H1 (cell line): ENCODE results near the gene POLR3H. TPM values are rescaled to one million over a fixed set of nuclear protein-coding genes. Genes with fewer than 3 reads are reported as not detected.

Experiments
- CTCF ChIA-PET: fragments of 300-600 bp; sonication (Branson Sonifier 250); formaldehyde crosslinking; loops from one replicate; lab custom pipeline; 2021; ENCODE audit not compliant: partially characterized antibody; lab: Charles Lee
- POLR2A ChIA-PET: fragments of 300-600 bp; sonication (Branson Sonifier 250); formaldehyde crosslinking; loops from one replicate; lab custom pipeline; 2021; ENCODE audit warnings: inconsistent platforms; ENCODE audit not compliant: partially characterized antibody; lab: Charles Lee
- DNase-seq, 2 experiments: peaks; one replicate each; pipeline versions ENCODE4 v3.0.0 to v3.0.0-alpha.2; 2010 to 2022; ENCODE audit warnings: low spot score in 2 of 2, low read depth in 1 of 2, mixed read lengths in 1 of 2
- FAIRE-seq: peaks from 2 replicates; lab custom pipeline; 2011; peaks lifted over from hg19 to GRCh38; lab: Jason Lieb, UNC
- H2AFZ ChIP-seq: 2 replicates; pipeline ENCODE4 v1.8.1; 2012; ENCODE audit warnings: low read length, inconsistent platforms
- H2AK5ac ChIP-seq: 2 replicates; pipeline ENCODE4 v1.6.1; 2013; ENCODE audit warnings: low read depth, low read length
- H2BK120ac ChIP-seq: replicated peaks from 2 replicates; pipeline ENCODE3; 2013; ENCODE audit warnings: low read depth, low read length, inconsistent platforms
- H2BK12ac ChIP-seq: 2 replicates; pipeline ENCODE4 v1.6.1; 2013; ENCODE audit warnings: low read depth, low read length
- H2BK15ac ChIP-seq: 2 replicates; pipeline ENCODE4 v1.6.1; 2013; ENCODE audit warnings: low read length
- H2BK20ac ChIP-seq: 2 replicates; pipeline ENCODE4 v1.6.1; 2013; ENCODE audit warnings: low read length
- H2BK5ac ChIP-seq: 2 replicates; pipeline ENCODE4 v1.6.1; 2013; ENCODE audit warnings: low read depth, low read length
- H3K14ac ChIP-seq: 2 replicates; pipeline ENCODE4 v1.6.1; 2013; ENCODE audit warnings: inconsistent platforms; ENCODE audit not compliant: insufficient read length
- H3K18ac ChIP-seq: 2 replicates; pipeline ENCODE4 v1.6.1; 2013; ENCODE audit warnings: low read length; ENCODE audit errors: extremely low read depth
- H3K23ac ChIP-seq: 2 replicates; pipeline ENCODE4 v1.6.1; 2013; ENCODE audit warnings: inconsistent platforms; ENCODE audit not compliant: insufficient read length
- H3K23me2 ChIP-seq: 2 replicates; pipeline ENCODE4 v1.6.1; 2013; ENCODE audit warnings: low read depth, low read length
- H3K27ac ChIP-seq: 2 replicates; pipeline ENCODE4 v1.6.1; 2011; ENCODE audit warnings: low read depth, low read length, inconsistent platforms
- H3K27me3 ChIP-seq, 4 experiments: replicated peaks in 1 of 4; 1 replicate in 1 of 4; 2 replicates in 3 of 4; pipeline versions ENCODE4 v1.6.1 to v1.8.1; 2011 to 2013; ENCODE audit warnings: low read length in 3 of 4, mild to moderate bottlenecking in 3 of 4, inconsistent platforms in 2 of 4, mixed read lengths in 2 of 4, moderate library complexity in 1 of 4; ENCODE audit not compliant: control insufficient read depth in 3 of 4, insufficient read depth in 3 of 4; ENCODE audit errors: extremely low read depth in 1 of 4
- H3K36me3 ChIP-seq, 4 experiments: 2 replicates each; pipeline versions ENCODE4 v1.6.1 to v1.8.1; 2011 to 2013; ENCODE audit warnings: mild to moderate bottlenecking in 4 of 4, low read length in 3 of 4, moderate library complexity in 2 of 4, control low read depth in 1 of 4, inconsistent platforms in 1 of 4; ENCODE audit not compliant: insufficient read depth in 4 of 4, control insufficient read depth in 2 of 4
- H3K4ac ChIP-seq: replicated peaks from 2 replicates; pipeline ENCODE3; 2013; ENCODE audit warnings: low read length, low read depth, mixed read lengths, inconsistent platforms; ENCODE audit not compliant: insufficient read length
- H3K4me1 ChIP-seq, 4 experiments: replicated peaks in 1 of 4; 1 replicate in 1 of 4; 2 replicates in 3 of 4; pipeline versions ENCODE4 v1.6.1 to v1.8.1; 2011 to 2013; ENCODE audit warnings: low read length in 3 of 4, inconsistent platforms in 2 of 4, mixed read lengths in 1 of 4; ENCODE audit not compliant: insufficient read depth in 4 of 4, control insufficient read depth in 3 of 4
- H3K4me2 ChIP-seq, 2 experiments: 2 replicates each; pipeline versions ENCODE4 v1.6.1 to v1.8.1; 2011 to 2013; ENCODE audit warnings: low read depth in 2 of 2, low read length in 2 of 2, control low read depth in 1 of 2, inconsistent platforms in 1 of 2, mild to moderate bottlenecking in 1 of 2; ENCODE audit not compliant: insufficient read depth in 1 of 2
- H3K4me3 ChIP-seq, 4 experiments: fragments of 200-600, 300-600 bp in 1 of 4; sonication (generic), shearing (Covaris generic), sonication (Bioruptor Twin) in 1 of 4; 2 replicates each; pipeline versions ENCODE4 v1.5.1 to v1.8.1; 2011 to 2016; ENCODE audit warnings: low read length in 4 of 4, low read depth in 3 of 4, control low read depth in 2 of 4, inconsistent platforms in 2 of 4, mild to moderate bottlenecking in 2 of 4, mixed read lengths in 1 of 4, moderate library complexity in 1 of 4; ENCODE audit not compliant: insufficient read depth in 2 of 4; ENCODE audit errors: extremely low read depth in 1 of 4
- H3K56ac ChIP-seq: replicated peaks from 2 replicates; pipeline ENCODE3; 2013; ENCODE audit warnings: low read depth, mild to moderate bottlenecking, mixed read lengths, low read length, inconsistent platforms; ENCODE audit not compliant: insufficient read length
- H3K79me1 ChIP-seq: 2 replicates; pipeline ENCODE4 v1.6.1; 2013; ENCODE audit warnings: low read depth, low read length, control low read depth
- H3K79me2 ChIP-seq, 2 experiments: 2 replicates each; pipeline versions ENCODE4 v1.6.1 to v1.8.1; 2012 to 2013; ENCODE audit warnings: low read length in 2 of 2, mild to moderate bottlenecking in 2 of 2, inconsistent platforms in 1 of 2; ENCODE audit not compliant: insufficient read depth in 2 of 2, control insufficient read depth in 1 of 2
- H3K9ac ChIP-seq, 4 experiments: replicated peaks in 1 of 4; 1 replicate in 1 of 4; 2 replicates in 3 of 4; pipeline versions ENCODE4 v1.6.1 to v1.8.1; 2011 to 2013; ENCODE audit warnings: low read depth in 3 of 4, low read length in 3 of 4, control low read depth in 2 of 4, mild to moderate bottlenecking in 2 of 4, moderate library complexity in 2 of 4, inconsistent platforms in 1 of 4; ENCODE audit errors: extremely low read depth in 1 of 4
- H3K9me3 ChIP-seq, 2 experiments: 2 replicates each; pipeline versions ENCODE4 v1.6.1 to v1.8.1; 2012 to 2013; ENCODE audit warnings: mild to moderate bottlenecking in 2 of 2, moderate library complexity in 2 of 2, control low read depth in 1 of 2, inconsistent platforms in 1 of 2, low read depth in 1 of 2, low read length in 1 of 2, mixed read lengths in 1 of 2; ENCODE audit not compliant: insufficient read depth in 2 of 2
- H4K20me1 ChIP-seq, 2 experiments: replicated peaks in 1 of 2; 2 replicates each; pipeline versions ENCODE3 to v1.8.1; 2011 to 2013; ENCODE audit warnings: inconsistent platforms in 2 of 2, low read length in 2 of 2, mild to moderate bottlenecking in 1 of 2; ENCODE audit not compliant: insufficient read depth in 2 of 2, control insufficient read depth in 1 of 2
- H4K5ac ChIP-seq: 2 replicates; pipeline ENCODE4 v1.6.1; 2013; ENCODE audit warnings: low read length, low read depth, mixed read lengths, inconsistent platforms; ENCODE audit not compliant: insufficient read length
- H4K8ac ChIP-seq: 2 replicates; pipeline ENCODE4 v1.8.0; 2013; ENCODE audit warnings: mild to moderate bottlenecking, moderate library complexity, low read length, inconsistent platforms; ENCODE audit not compliant: insufficient read depth; ENCODE audit errors: extremely low read depth
- H4K91ac ChIP-seq: replicated peaks from 2 replicates; pipeline ENCODE3; 2013; ENCODE audit warnings: low read length, mixed read lengths, inconsistent platforms; ENCODE audit not compliant: insufficient read length
- POLR2A ChIP-seq, 2 experiments: IDR thresholded peaks; 1 replicate in 1 of 2; 2 replicates in 1 of 2; pipeline ENCODE4 v1.6.1; 2011; ENCODE audit warnings: low read depth in 2 of 2, low read length in 2 of 2, mild to moderate bottlenecking in 2 of 2; ENCODE audit errors: control extremely low read depth in 1 of 2
- POLR2AphosphoS5 ChIP-seq: IDR thresholded peaks from 2 replicates; pipeline ENCODE4 v1.6.1; 2011; ENCODE audit warnings: low read depth, low read length
- RFX5 ChIP-seq: IDR thresholded peaks from 2 replicates; pipeline ENCODE4 v1.6.1; 2011; ENCODE audit warnings: low read depth, low read length, improper control_type of control experiment, borderline replicate concordance
- WGBS, 2 experiments: shearing (Covaris generic) in 1 of 2; methylation state at CpG; one replicate each; pipeline versions ENCODE4 v1.1.6 to v1.1.7; 2013 to 2015; ENCODE audit warnings: low lambda C conversion rate in 2 of 2, mixed read lengths in 2 of 2, inconsistent platforms in 1 of 2, low coverage in 1 of 2, missing lambda C conversion rate in 1 of 2; ENCODE audit not compliant: insufficient replicate concordance in 2 of 2, insufficient coverage in 1 of 2, insufficient read length in 1 of 2; ENCODE audit errors: extremely low coverage in 1 of 2, missing lambda C conversion rate in 1 of 2; 5-methylcytosine and 5-hydroxymethylcytosine counted together
- polyA plus RNA-seq, 7 experiments: library from polyadenylated mRNA; depleted of rRNA in 3 of 7; stranded (reverse) in 5 of 7; unstranded in 2 of 7; fragments of >200 nt in 5 of 7; fragments of 200-250 nt in 2 of 7; gene quantifications; 1 replicate in 5 of 7; 2 replicates in 1 of 7; 4 replicates in 1 of 7; pipeline versions ENCODE4 v1.2.1 to v1.2.3, GENCODE V29; 2011 to 2013; ENCODE audit warnings: missing spikeins in 2 of 7, mixed read lengths in 2 of 7
- total RNA-seq: library from RNA; stranded (reverse); fragmentation: NEBNext Ultra II Directional; extraction: Animal tissue kit (Norgen Biotek cat#: 25700); gene quantifications from 2 replicates; pipeline ENCODE4 v1.2.1, GENCODE V29; 2021

Gene POLR3H
- total and polyA plus RNA-seq, 2 of the 8 experiments (the other 6 are each of a cell fraction or from before 2014, with no cell fraction given): 29.7 to 39.2 TPM

GRCh38 chr22:41526226-41526829, 17.9 kb downstream of the POLR3H start:
- H3K27ac ChIP-seq: no peak overlapping the region
- H3K4me2 ChIP-seq: no peak overlapping the region
- H3K9me3 ChIP-seq: no peaks in the 10 kb centered on the region
- TF ChIP-seq RFX5: no peak
- TF ChIP-seq POLR2AphosphoS5: peak; percentile 17; the same call in 1 of the 2 replicates
- TF ChIP-seq POLR2A (IDR thresholded peaks at IDR 0.05; ENCODE audit: control extremely low read depth in 1 of 2, low read depth in 2 of 2, low read length in 2 of 2): peak in 1 of 2 experiments; percentile 14; a peak in 1 of 3 replicates
- TF ChIP-seq, all 59 proteins: peak for 2
- H3K56ac ChIP-seq: no peak overlapping the region
- no peak overlapping the region for H3K23ac ChIP-seq
- no peak overlapping the region for H2AK5ac ChIP-seq
- H2BK20ac ChIP-seq: no peak overlapping the region
- DNase-seq (no peak), FAIRE-seq (no peak)
- no peak overlapping the region for H2BK12ac ChIP-seq
- no peak overlapping the region for H4K5ac ChIP-seq
- CTCF ChIA-PET: interaction anchor here (0.6 to 4.8 kb wide), 41 partner anchors 9 to 166 kb away, joined by 3 to 52 read pairs (median 6); partner anchors contain the start of genes ACO2, PHF5A, POLR3H and TOB2
- H3K4me1 ChIP-seq: no peaks in the 10 kb centered on the region; a peak in 1 of 7 replicates
- no peaks in the 10 kb centered on the region for H3K27me3 ChIP-seq
- no peak overlapping the region for H3K4ac ChIP-seq
- H3K23me2 ChIP-seq: no peaks in the 10 kb centered on the region
- no peak overlapping the region for H3K9ac ChIP-seq
- no peak overlapping the region for H3K14ac ChIP-seq
- 0 out of 2 replicates have a peak overlapping the region, but pooled peaks have one; percentile 21 for H2BK5ac ChIP-seq
- H4K8ac ChIP-seq: no peak overlapping the region; the same call in 1 of the 2 replicates
- no peak overlapping the region for H2AFZ ChIP-seq
- WGBS, 2 experiments: 94% methylated on average over 12 of the region's 12 CpGs; no CpG with 5 or more reads in 1 of the 2 experiments
- peaks cover 9 to 24% of the 10 kb centered on the region in 2 experiments for H4K20me1 ChIP-seq
- POLR2A ChIA-PET: interaction anchor here (0.6 to 4.0 kb wide), 15 partner anchors 8 to 145 kb away, joined by 3 to 16 read pairs (median 4); partner anchors contain the start of genes ACO2, PHF5A and TEF
- no peaks in the 10 kb centered on the region; a peak in 1 of 4 replicates for H3K79me2 ChIP-seq
- H2BK15ac ChIP-seq: no peak overlapping the region
- no peak overlapping the region for H3K18ac ChIP-seq
- no peak overlapping the region for H3K4me3 ChIP-seq
- H2BK120ac ChIP-seq: no peak overlapping the region
- H3K79me1 ChIP-seq: 0 out of 2 replicates have a peak, but pooled peaks cover under 1% of the 10 kb centered on the region
- no peak overlapping the region for H4K91ac ChIP-seq
- H3K36me3 ChIP-seq: peaks cover 18 to 48% (median 29%) of the 10 kb centered on the region in 4 experiments
